ENCODE results near the gene KCNQ1.

KCNQ1 gene

DNA sequence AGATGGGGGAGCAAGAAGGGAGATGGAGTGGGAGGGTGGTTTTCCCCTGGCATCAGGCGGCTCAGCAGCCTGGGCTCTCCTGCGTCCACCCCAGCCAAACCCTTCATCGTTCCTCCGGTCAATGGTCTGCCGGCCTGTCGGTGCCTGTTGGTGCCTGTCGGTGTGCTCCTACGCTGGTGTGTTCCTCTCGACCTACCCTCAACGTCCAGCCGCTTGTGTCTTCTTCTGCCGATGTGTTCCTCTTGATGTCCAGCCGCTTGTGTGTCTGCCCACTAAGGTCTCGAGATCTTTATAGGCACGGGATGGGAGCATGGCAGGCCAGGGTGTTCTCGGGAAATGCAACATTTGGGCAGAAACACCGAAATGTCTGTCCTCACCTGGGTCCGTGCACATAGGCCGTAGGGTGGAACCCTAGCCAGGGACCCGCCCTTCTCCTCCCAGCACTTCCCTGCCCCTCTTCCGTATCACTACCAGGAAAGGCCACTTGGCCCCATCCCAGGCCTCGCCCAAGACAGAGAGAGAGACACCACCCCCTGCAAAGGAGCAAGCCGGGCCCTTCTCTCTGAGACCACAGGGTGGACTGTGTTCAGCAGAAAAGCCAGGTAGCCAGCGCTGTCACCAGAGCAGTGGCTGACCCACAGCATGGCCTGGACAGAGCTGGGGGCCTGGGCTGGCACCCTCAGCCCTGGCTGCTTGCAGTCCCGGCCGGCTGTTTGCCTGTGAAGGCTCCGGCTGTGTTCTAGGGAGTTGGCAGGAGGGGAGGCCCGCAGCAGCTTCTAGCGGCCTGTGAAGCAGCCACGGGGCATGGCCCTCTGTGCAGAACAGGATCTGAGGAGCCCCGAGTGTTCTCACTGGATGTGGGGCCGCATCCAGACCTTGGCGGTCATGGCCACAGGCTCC is 316.6 kb downstream of the KCNQ1 start:
- DNase-seq (ENCODE audit: low read depth in 2 of 2) = no peak

DNA sequence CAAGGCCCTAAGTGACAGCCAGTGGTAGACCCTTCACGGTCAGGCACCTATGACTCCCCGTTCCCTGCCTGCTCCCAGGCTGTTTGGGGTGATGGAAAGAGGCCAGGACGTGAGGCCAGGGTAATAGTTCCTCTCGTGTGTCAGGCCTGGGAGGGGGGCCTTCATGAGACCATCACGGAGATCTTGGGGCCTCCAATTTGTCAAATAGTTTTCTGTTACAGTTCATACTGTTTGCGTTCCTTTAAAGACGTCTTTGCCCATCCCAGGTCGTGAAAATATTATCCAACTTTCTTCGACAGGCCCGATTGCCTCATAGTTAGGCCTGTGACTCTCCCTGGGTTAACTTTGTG is 317.2 kb downstream of the KCNQ1 start:
- no peak for DNase-seq (ENCODE audit: low read depth in 2 of 2)

DNA sequence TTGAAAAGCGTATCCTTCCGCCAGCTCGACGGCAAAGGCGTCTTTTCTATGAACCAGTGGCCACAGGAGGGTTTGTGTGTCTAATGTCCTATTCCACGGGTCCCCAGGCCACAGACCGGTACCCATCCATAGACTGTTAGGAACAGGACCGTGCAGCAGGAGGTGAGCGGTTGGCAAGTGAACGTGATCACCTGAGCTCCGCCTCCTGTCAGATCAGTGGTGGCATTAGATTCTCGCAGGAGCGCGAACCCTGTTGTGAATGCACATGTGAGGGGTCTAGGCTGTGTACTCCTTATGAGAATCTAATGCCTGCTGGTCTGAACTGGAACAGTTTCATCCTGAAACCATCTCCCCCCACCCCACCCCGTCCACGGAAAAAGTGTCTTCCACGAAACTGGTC is 317.6 kb downstream of the KCNQ1 start:
- DNase-seq (ENCODE audit: low read depth in 2 of 2) = no peak

DNA sequence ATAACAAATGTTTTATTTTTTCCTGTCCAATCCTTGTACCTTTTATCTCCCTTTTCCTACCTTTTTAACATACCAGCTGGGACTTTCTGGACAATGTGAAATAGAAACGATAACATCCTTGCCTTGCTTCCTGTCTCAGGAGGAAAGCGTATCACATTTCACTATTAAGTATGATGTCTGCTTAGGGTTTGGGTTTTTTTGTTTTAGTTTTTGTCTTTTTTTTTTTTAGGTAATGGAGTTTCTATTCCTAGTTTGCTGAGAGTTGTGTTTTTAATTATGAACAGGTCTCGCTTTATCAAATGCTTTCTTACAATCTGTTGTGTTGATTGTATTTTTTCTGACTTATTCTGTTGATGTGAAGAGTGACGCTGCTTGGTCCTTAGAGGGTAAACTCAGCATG is 319.2 kb downstream of the KCNQ1 start:
- DNase-seq (ENCODE audit: low read depth in 2 of 2) = no peak

DNA sequence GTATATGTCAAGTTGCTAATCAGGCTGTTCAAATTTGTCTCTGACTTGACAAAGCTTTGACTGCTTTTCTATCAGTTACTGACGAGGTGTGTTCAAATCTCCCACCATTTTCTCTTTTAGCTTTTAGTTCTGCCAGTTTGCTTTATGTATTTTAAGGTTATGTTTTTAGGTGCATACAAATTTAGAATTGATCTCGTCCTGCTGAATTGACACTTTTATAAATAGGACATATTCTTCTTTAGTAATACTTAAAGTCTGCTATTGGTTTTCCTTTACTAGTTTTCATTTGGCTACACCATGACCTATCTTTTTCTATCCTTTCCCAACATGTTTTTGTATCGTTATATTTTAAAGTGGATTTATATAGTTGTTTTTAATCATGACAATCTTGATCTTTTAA is 320.7 kb downstream of the KCNQ1 start:
- DNase-seq (ENCODE audit: low read depth in 2 of 2) = no peak

DNA sequence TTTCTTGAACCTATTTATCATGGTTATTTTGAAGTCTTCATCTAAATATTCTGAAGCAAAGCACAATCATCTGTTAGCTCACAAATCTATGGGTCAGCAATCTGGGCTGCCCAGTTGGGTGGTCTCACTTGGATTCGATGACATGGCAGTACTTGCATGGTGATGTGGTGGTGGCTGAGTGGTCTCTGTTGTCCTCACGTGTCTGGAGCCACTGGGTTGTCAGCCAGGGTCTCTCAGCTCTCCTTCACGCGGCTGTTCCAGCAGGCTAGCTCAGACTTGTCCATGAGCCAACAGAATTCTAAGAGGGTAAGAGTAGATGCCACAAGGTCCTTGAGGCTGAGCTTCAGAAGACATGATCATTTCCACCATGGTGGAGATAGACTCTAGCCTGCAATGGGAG is 321.4 kb downstream of the KCNQ1 start:
- DNase-seq (ENCODE audit: low read depth in 2 of 2) = no peak

DNA sequence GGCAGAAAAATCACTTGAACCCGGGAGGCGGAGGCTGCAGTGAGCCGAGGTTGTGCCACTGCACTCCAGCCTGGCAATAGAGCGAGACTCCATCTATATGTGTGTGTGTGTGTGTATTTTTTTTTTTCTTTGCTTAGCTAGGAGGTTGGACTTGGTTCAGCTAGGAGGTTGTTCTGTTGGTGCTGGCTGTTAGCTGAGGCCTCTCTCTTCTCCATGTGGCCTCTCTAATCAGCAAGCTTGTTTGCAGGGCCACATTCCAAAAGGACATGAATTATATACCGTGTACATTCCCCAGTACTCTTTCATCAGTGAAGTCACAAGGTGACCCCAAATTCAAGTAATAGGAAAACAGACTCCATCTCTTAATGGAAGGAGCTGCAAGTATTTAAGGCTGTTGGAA is 322.3 kb downstream of the KCNQ1 start:
- no peak for DNase-seq (ENCODE audit: low read depth in 2 of 2)

DNA sequence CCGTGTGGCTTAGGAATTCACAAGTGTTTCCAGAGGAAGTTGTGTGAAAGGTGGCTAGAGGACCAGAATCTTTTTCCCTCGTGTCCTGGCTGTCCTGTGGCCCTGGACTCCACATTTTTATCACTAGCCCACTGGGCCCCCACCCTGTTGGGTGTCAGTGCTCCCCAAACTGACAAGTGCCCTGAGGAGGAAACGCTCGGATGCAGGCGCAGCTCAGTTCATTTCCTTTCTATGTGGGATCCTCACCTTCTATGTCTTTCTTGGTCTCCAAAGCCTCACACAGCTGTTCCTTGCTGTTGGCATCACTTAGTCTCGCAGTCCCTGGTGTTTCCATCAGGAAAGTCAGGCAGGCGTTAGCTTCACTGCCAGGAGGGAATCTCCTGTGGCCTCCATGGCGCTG is 323.0 kb downstream of the KCNQ1 start:
- DNase-seq (ENCODE audit: low read depth in 2 of 2) = no peak

DNA sequence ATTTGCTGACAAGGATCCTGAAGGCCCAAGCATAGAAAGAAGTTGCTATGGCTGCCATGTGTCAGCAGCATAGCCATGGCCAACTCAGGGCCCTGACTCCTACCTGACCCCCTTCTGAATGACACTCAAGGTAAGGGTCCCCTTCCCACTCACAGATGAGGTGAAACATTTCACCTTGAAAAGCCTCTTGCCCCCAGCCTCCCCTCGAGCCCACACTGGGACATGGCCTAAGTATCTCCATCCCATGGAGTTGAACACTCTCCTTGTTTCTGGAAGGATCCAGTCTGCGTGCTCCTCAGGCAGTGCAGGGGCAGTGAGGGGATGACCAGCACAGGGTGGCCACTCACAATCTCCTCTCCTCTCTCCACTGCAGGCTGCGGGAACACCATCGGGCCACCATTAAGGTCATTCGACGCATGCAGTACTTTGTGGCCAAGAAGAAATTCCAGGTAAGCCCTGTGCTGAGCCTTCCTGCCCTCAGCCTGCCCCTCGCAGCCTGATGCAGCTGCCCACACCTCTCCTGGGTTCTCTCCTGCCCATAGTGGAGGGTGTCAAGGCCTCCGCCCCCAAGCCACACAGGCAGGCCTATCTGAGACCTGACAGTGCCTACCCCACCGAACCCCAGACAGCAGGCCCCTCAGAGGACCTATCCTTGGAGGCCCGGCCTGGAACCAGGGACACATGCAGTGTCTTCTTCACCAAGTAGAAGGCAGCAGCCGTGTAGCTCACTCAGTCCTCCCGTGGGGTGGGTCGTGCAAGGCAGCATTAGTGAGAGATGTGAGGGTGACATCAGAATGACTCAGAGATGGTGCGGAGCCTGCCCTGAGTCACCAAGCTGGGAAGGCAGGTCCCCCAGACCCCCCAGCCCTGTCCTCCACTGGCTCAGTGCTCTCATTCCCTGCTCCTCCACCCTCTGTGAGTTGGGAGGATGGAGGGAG is 323.9 kb downstream of the KCNQ1 start:
- DNase-seq (ENCODE audit: low read depth in 2 of 2) = no peak

DNA sequence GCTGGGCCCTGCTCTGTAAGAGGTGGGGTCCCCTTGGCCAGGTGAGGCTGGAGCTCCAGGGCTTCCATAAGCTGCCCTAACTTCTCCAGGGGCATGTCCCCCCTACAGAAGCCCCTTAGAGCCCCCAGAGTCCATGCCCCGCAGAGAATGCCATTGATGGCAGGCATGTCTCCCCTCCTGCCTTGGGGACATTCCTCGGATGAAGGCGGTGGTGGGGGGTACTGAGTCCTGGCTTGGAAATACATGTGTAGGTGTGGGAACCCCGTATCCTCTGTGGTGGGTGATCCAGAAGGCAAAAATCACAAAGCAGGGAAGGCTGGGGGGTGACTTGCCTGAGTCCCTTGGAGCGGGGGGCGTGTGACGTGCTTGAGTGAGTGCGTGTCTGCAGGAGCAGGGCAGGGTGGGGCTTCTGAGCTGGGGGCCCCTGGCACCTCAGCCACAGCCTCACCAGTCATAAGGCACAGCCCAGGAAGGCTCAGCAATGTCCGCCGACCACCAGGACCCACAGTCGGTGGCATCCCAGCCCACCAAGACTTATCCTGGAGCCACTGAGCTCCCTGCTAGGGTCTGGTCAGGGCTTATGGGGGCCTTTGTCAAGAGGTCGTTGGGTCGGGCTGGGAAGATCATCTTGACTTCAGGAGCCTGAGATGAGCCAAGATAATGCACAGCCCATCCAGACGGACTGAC is 324.7 kb downstream of the KCNQ1 start:
- no peak for DNase-seq (ENCODE audit: low read depth in 2 of 2)

DNA sequence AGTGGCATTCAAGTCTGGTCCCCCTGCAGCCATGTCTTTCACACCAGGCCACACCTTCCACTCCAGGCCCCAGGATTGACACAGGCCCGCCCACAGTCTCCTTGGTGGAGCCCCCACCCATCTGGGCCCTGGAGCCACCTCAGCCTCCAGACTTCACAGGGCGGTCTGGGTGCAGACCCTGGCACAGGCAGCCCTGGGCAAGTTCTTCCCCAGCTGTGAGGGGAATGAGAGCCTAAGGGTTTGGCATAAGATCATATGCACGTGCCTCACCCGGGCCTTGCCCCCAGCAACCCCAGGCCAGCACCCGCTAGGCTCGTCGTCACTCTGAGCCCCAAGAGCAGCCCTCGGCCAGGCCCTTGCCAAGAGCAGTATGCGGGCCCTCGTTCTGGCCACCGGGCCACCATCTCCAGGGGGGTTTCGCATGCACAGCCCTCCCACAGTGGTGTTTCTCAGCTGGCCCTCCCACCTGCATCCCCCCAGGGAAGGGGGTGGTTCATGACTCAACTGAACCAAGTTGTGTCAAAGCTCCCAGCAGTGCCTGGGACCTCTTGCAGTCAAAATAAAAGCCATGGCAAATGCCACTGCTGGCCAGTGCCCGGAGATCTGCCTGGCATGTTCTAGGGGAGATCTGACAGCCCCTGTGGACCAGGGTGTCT is 325.4 kb downstream of the KCNQ1 start:
- DNase-seq (ENCODE audit: low read depth in 2 of 2) = no peak

DNA sequence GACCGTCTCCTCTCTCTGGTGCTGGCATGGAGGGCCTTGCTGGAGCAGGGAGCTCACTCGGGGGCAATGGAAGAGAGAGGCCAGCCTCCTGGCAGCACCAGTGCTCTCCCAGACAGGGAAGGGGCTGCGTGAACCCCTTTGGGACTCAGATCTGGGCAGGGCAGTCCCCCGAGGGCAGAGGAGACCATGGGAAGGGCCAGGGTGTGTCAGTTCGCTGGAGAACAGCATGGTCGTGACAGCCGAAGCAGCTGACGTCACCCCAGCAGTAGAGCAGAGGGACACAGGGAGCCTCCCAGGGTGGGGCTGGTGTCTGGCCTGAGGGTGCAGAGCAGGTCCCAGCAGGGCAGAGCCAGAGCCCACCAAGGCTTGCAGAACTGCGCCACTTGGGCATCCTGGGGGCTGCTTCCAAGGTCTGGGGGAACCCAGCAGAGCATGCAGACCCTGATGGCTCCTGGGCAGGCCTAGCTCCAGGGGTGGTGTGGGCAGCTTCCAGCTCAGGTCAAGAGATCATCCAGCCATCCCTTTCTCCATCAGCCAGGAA is 326.0 kb downstream of the KCNQ1 start:
- DNase-seq (ENCODE audit: low read depth in 2 of 2) = no peak

DNA sequence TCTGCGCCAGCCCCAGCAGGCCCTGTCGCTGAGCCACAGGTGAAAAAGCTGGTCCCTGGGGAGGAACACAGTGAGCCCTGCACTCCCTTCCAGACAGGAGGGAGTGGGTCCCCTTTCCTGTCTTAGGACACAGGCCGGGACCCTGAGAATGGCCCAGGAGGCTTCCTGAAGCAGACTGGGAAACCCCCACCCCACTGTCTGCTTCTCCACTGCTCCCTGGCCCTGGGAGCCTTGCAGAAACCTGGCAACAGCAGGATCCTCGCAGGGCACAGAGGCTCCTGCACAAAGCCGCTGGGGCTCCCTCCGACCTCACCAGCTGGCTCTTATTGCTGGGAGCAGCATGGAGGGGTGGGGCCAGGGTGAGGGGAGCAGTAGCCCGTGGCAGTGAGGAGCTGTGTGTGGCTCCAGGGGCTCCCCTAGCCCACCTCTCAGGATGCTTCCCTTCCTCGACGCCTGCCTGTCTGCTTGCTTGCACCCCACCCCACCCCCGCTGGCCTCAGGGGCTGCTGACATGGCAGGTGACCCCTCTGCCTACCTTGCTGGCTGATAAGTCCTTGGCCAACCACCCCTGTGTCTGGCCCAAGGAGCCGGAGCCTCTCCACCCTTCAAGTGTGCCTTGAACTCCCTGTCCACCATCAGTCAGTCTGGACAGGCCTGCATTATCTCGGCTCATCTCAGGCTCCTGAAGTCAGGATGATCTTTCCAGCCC is 327.1 kb downstream of the KCNQ1 start:
- DNase-seq (ENCODE audit: low read depth in 2 of 2) = no peak

DNA sequence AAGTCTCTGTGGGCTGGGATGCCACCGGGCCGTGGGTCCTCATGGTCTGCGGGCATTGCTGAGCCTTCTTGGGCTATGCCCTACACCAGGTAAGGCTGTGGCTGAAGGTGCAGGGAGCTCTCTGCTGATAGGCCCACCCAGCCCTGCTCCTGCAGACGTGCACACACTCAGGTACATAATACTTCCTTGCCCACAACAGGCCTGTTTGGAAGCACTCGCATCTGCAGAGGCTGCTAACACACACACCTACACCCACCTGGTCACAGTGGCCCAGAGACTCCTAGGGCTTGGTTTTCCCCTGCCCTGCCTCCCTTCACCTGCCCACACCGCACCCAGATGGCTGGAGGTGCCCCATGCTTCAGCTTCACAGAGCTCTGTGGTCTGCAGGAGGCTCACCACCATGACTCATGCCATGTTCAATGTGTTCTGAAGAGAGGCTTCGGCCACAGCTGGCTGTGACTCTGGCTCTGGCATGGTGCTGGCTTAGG is 327.8 kb downstream of the KCNQ1 start:
- no peak for DNase-seq (ENCODE audit: low read depth in 2 of 2)

DNA sequence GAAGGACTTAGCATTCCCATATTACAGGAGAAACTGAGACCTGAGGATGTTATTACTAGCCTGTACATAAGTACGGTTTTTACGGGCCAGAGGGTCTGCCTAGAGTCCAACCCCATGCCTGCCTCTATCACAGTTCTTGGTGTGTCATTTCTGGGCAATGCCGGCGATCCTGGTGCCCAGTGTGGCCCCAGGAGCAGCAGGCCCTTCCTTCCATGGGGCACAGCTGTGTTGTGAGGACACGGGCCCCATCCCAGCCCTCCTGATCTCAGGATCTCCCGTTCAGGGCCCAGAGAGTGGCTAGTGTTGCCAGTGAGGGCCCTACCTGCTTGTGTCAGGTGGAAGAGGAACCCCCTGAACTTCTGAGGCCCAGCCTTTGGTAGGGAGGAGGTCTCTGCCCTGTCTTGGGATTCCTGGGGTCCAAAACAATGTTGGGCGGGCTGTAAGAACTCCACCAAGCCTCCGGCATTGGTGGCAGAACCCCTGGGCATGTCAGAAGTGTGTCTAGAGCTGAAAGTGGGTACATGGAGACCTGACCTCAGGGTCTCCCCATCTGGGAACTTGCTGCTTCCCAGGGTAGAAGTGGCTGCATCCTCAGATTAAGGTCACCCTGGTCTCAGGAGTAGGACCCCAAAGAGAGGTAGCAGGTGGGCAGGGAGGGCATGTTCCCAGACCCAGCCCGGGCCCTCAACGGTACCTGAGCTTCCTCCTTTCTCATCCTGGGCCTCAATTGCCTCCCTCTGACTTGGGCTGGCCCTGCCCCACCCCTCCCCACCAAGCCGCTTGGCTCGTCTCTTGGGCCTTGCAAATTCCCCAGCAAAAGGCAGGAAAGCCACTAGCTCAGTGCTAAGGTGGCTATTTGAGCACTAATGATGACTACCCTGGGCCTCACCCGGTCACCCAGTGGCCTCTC is 329.6 kb downstream of the KCNQ1 start:
- DNase-seq (ENCODE audit: low read depth in 2 of 2) = no peak

DNA sequence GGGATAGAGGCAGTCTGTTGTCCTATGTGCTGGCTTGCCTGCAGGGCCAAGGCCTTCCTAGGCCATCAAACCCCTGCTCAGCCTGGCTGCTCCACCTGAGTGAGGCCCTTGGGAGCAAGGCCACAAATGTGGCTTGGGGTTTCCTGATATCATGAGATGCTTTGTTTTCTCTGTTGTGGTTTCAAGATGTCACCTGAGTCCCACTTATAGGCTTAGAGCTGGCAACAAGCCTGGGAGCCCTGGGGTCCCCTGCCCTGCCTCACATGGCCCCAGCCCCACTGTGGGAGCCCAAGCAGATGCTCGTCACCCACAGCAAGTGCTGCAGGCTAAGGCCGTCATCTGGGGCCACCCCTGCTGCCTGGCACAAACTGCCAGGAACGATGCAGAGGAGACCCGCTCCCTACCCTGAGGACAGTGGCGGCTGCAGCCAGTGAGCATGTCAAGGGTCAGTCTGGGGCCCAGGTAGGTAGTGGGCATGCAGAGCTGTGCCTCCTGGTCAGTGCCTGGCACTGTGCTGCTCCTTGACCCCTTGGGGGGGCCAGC is 330.3 kb downstream of the KCNQ1 start:
- no peak for DNase-seq (ENCODE audit: low read depth in 2 of 2)

DNA sequence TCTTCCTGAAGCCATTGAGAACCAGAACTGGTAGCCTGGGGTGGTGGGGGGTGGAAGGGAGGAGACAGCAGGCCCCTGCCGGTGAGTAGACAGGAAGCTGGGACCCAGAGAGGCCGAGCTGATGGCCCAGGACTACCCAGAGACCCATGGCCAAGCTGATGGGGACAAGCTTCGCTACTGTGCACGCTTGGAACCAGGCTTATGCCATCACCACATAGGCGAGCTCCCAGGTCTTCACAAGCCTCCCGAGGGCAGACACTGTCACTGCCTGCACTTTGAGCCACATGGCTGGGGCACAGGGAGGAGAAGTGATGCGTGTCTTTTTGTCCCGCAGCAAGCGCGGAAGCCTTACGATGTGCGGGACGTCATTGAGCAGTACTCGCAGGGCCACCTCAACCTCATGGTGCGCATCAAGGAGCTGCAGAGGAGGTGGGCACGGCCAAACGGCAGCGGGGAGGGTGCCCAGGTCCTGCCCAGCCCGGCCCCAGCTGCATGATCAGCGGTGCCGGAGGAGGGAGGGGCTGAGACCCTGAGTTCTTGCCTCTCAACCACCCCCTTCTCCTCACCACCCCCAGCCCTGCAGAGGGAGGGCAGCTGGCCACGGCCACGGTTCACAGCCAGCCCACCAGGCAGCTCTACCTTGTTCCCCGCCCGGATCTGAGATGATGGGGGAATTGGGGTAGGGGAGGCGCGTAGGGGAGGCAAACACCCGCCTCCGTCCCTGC is 331.0 kb downstream of the KCNQ1 start:
- no peak for DNase-seq (ENCODE audit: low read depth in 2 of 2)

DNA sequence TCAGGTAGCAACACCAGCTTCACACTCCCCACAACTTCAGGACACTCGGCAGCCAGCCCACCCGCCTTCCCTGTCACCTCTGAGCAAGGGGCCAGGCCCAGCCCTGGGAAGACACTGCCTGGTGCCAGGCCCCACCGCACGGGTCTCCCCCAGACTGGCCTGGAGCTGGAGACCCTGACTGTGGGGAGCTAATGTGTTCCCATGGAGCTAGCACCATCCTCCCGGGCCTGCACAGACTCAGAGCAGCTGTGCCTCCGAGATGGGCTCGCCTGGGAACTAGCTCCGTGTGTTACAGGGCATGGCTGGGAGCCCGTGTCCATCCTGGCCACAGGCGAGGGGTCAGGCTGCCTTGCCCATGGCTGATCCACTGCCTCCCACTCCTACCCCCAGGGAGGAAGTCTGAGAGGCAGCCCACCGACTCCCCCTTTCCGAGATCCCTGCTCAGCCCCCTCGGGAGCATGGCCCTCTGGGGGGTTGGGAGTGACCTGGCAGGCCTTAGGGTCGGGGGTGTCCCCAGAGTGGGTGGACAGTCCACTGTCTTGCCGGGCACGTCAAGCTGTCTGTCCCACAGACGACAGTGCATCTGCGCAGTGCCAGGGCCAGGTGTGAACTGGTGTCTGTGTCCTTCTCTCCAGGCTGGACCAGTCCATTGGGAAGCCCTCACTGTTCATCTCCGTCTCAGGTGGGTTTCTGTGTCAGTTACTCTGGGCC is 331.7 kb downstream of the KCNQ1 start:
- DNase-seq (ENCODE audit: low read depth in 2 of 2) = no peak

All from stimulated activated CD8-positive, alpha-beta memory T cell treated with anti-CD3 and anti-CD28 coated beads, Interleukin-7, amount 100 ng/mL, for 1 hour (primary cell).